ENCODE measurements around the gene VPS33A.

DNA sequence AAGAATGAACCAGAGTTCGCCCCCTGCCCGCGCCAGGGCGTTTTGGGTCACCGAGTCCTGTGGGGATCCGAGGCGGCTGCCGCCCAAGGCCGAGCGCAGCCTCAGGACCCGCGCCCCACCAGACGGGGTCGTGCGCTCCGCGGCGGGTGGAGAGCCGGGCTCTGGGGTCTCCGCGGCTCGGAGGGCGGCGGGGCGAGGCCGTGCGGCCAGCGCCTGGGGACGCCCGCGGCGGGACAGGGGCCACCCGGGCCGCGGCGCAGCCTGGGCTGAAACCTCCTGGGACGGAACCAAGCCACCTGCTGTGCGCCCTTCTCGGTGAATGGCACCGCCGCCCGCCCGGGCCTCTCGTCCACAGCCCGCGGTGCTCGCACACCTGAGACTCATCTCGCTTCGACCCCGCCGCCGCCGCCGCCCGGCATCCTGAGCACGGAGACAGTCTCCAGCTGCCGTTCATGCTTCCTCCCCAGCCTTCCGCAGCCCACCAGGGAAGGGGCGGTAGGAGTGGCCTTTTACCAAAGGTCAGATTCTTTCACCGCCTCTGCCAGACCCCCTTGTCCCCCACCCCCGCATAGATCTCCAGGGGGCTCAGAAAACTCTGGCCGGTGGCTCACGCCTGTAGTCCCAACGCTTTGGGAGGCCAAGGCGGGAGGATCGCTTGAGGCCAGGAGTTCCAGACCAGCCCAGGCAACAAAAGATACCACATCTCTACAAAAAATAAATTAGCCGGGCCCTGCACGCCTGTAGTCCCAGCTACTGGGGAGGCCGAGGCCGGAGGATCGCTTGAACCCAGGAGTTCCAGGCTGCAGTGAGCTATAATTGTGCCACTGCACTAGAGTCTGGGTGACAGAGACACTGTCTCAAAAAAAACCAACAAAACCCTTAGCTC lies 61.9 kb downstream of the VPS33A start:
- TF ChIP-seq ZNF274 (CRISPR knock-in tag; IDR thresholded peaks at IDR 0.05) (no peak), NR3C1 (CRISPR knock-in tag; IDR thresholded peaks at IDR 0.05) (no peak)

All from HepG2 (cell line).